Neuronal stem cell (in vitro differentiated cells): ENCODE data around the gene POLG.
A peak's percentile ranks its signal among the peaks of the same experiment; 100 is the strongest.

ENCODE experiments used
- DNase-seq: peaks from one replicate; pipeline ENCODE4 v3.0.0-alpha.2; 2013; ENCODE audit warnings: low spot score
- H2AFZ ChIP-seq: one replicate; pipeline ENCODE4 v1.6.1; 2013; ENCODE audit warnings: mild to moderate bottlenecking, low read length, inconsistent platforms
- H2AK5ac ChIP-seq: 2 replicates; pipeline ENCODE4 v1.6.1; 2013; ENCODE audit warnings: low read depth, mild to moderate bottlenecking, inconsistent platforms, low read length, moderate library complexity, mixed read lengths
- H2BK120ac ChIP-seq: 2 replicates; pipeline ENCODE4 v1.6.1; 2013; ENCODE audit warnings: low read depth, mild to moderate bottlenecking, inconsistent platforms, low read length, moderate library complexity, mixed read lengths
- H2BK12ac ChIP-seq: one replicate; pipeline ENCODE4 v1.6.1; 2013; ENCODE audit warnings: low read length, inconsistent platforms
- H2BK15ac ChIP-seq: 2 replicates; pipeline ENCODE4 v1.6.1; 2013; ENCODE audit warnings: mild to moderate bottlenecking, low read length, inconsistent platforms, mixed read lengths
- H2BK5ac ChIP-seq: one replicate; pipeline ENCODE4 v1.6.1; 2013; ENCODE audit warnings: inconsistent platforms, mild to moderate bottlenecking, low read length, moderate library complexity
- H3K14ac ChIP-seq: one replicate; pipeline ENCODE4 v1.6.1; 2013; ENCODE audit warnings: low read length, inconsistent platforms
- H3K18ac ChIP-seq: 2 replicates; pipeline ENCODE4 v1.6.1; 2013; ENCODE audit warnings: low read length, inconsistent platforms
- H3K23ac ChIP-seq: 2 replicates; pipeline ENCODE4 v1.6.1; 2013; ENCODE audit warnings: low read depth, mild to moderate bottlenecking, mixed read lengths, low read length, inconsistent platforms; ENCODE audit not compliant: poor library complexity
- H3K27ac ChIP-seq: replicated peaks from 3 replicates; pipeline ENCODE4 v1.5.1; 2013; ENCODE audit warnings: low read length, inconsistent platforms
- H3K27me3 ChIP-seq, 3 experiments: 2 replicates each; pipeline ENCODE4 v1.6.1; 2013; ENCODE audit warnings: low read length in 3 of 3, mild to moderate bottlenecking in 2 of 3, inconsistent platforms in 1 of 3, low read depth in 1 of 3, mixed read lengths in 1 of 3, moderate library complexity in 1 of 3; ENCODE audit not compliant: control insufficient read depth in 3 of 3, insufficient read depth in 3 of 3
- H3K36me3 ChIP-seq, 2 donors: replicated peaks in 1 of 2; 2 replicates each; pipeline ENCODE4 v1.6.1; 2013; ENCODE audit warnings: low read length in 2 of 2; ENCODE audit not compliant: control insufficient read depth in 2 of 2, insufficient read depth in 2 of 2
- H3K4ac ChIP-seq: 2 replicates; pipeline ENCODE4 v1.6.1; 2013; ENCODE audit warnings: inconsistent platforms, mild to moderate bottlenecking, low read length, moderate library complexity
- H3K4me1 ChIP-seq, 2 donors: 1 replicate in 1 of 2; 2 replicates in 1 of 2; pipeline ENCODE4 v1.6.1; 2013; ENCODE audit warnings: low read length in 2 of 2, low read depth in 1 of 2; ENCODE audit not compliant: control insufficient read depth in 2 of 2, insufficient read depth in 1 of 2
- H3K4me2 ChIP-seq: one replicate; pipeline ENCODE4 v1.6.1; 2013; ENCODE audit warnings: mild to moderate bottlenecking, low read length, inconsistent platforms; ENCODE audit not compliant: insufficient read depth, poor library complexity, severe bottlenecking
- H3K4me3 ChIP-seq, 2 donors: 2 replicates each; pipeline ENCODE4 v1.5.1; 2013; ENCODE audit warnings: low read length in 2 of 2, mild to moderate bottlenecking in 2 of 2, inconsistent platforms in 1 of 2, moderate library complexity in 1 of 2
- H3K79me1 ChIP-seq: one replicate; pipeline ENCODE4 v1.6.1; 2013; ENCODE audit warnings: low read depth, mild to moderate bottlenecking, inconsistent platforms, low read length, moderate library complexity
- H3K9ac ChIP-seq: one replicate; pipeline ENCODE4 v1.6.1; 2013; ENCODE audit warnings: mild to moderate bottlenecking, low read depth, low read length, inconsistent platforms; ENCODE audit not compliant: poor library complexity
- H3K9me3 ChIP-seq, 2 donors: replicated peaks in 1 of 2; 2 replicates each; pipeline versions ENCODE3 to v1.6.1; 2013; ENCODE audit warnings: low read length in 2 of 2, mild to moderate bottlenecking in 2 of 2, inconsistent platforms in 1 of 2, low read depth in 1 of 2, mixed read lengths in 1 of 2, moderate library complexity in 1 of 2; ENCODE audit not compliant: control insufficient read depth in 2 of 2, insufficient read depth in 1 of 2
- H4K8ac ChIP-seq: one replicate; pipeline ENCODE4 v1.6.1; 2013; ENCODE audit warnings: low read depth, mild to moderate bottlenecking, inconsistent platforms, low read length, moderate library complexity
- H4K91ac ChIP-seq: one replicate; pipeline ENCODE4 v1.6.1; 2013; ENCODE audit warnings: low read length, low read depth, mild to moderate bottlenecking, inconsistent platforms; ENCODE audit not compliant: poor library complexity
- WGBS, 2 donors: extraction: QIAGEN DNeasy Blood & Tissue Kit; methylation state at CpG; one replicate each; pipeline ENCODE4 v1.1.7; 2013; ENCODE audit warnings: missing lambda C conversion rate in 2 of 2, mixed read lengths in 1 of 2; ENCODE audit not compliant: insufficient read length in 2 of 2, insufficient replicate concordance in 1 of 2; ENCODE audit errors: extremely low coverage in 2 of 2; 5-methylcytosine and 5-hydroxymethylcytosine counted together

The POLG gene

GRCh38 chr15:89364741-89365450 is 30.3 kb upstream of the POLG start:
- Histone ChIP-seq H2BK5ac (no peak overlapping the region), H3K36me3 (no peaks in the 10 kb centered on the region), H3K27ac (no peak overlapping the region), H2BK15ac (no peak overlapping the region), H3K14ac (no peak overlapping the region), H3K4me3 (no peak overlapping the region), H3K4me2 (no peak overlapping the region), H2AK5ac (no peak overlapping the region), H3K18ac (no peak overlapping the region), H2AFZ (no peak overlapping the region), H2BK120ac (no peak overlapping the region), H3K23ac (no peak overlapping the region), H3K4me1 (peaks cover 5 to 20% of the 10 kb centered on the region in 2 donors), H2BK12ac (peak overlapping the region; percentile 69), H4K91ac (no peak overlapping the region), H3K9me3 (peaks cover 6 to 11% of the 10 kb centered on the region in 2 donors), H3K79me1 (no peaks in the 10 kb centered on the region), H3K9ac (no peak overlapping the region), H3K27me3 (peaks cover 79 to 100% (median 99%) of the 10 kb centered on the region in 3 experiments), H4K8ac (no peak overlapping the region), H3K4ac (no peak overlapping the region)
- DNase-seq, result no peak
- no CpG with 5 or more reads among the region's 13 CpGs for WGBS, 2 donors

DNA sequence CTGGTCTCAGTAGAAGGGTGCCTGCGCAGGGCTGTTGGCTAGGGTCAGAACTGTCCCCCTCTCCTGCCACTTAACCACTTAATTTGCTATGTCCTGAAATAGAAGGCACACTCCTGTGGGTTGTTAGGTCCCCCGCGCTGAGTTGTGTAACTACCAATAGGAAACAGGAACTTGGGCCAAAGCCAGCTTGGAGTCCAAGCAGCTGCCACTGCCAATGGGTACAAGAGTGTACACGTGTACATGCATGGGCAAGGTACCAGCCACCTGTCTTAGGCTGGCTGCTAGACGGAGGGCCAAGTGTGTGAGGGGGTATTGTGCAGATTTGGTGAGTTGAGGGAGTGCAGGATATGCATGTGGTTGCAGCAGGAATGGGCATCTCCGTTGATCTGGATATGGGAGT is 29.7 kb upstream of the POLG start:
- Histone ChIP-seq H3K4me2 (no peak overlapping the region), H3K14ac (no peak overlapping the region), H2BK12ac (no peak overlapping the region), H2BK120ac (no peak overlapping the region), H3K4me1 (peaks cover 5 to 19% of the 10 kb centered on the region in 2 donors), H2BK15ac (no peak overlapping the region), H4K91ac (no peak overlapping the region), H4K8ac (no peak overlapping the region), H2AK5ac (no peak overlapping the region), H2AFZ (no peak overlapping the region), H3K23ac (no peak overlapping the region), H3K27ac (no peak overlapping the region), H3K18ac (no peak overlapping the region), H3K79me1 (no peaks in the 10 kb centered on the region), H3K4me3 (no peak overlapping the region), H3K9me3 (peaks cover 6 to 10% of the 10 kb centered on the region in 2 donors), H3K36me3 (no peaks in the 10 kb centered on the region), H2BK5ac (no peak overlapping the region), H3K9ac (no peak overlapping the region), H3K27me3 (peaks cover 80 to 100% (median 99%) of the 10 kb centered on the region in 3 experiments), H3K4ac (no peak overlapping the region)
- no CpG with 5 or more reads among the region's 6 CpGs for WGBS, 2 donors
- DNase-seq, result no peak

DNA sequence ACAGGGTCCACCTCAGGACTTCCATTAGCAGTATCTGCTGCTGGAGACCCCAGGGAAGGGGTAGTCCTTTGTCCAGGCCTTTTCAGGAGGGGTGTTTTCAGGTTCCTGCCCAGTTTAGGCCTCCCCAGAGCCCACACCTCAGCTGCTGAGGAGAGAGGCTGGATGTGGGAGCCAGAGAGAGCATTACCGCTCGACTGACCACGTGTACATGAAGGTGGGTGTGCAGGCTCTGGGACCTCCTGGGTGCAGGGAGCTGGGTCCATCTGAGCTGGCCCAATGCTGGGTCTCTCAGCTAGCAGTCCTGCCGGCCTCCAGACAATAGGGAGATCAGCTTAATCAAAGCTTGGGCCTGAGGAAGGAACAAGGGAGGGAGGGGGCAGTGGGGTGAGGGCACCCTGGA is 29.1 kb upstream of the POLG start:
- Histone ChIP-seq H2BK5ac (peak overlapping the region; percentile 10), H3K9ac (no peak overlapping the region), H3K36me3 (no peaks in the 10 kb centered on the region), H2AK5ac (no peak overlapping the region), H3K18ac (no peak overlapping the region), H2BK120ac (no peak overlapping the region), H4K8ac (no peak overlapping the region), H3K4me1 (peaks cover 5 to 14% of the 10 kb centered on the region in 2 donors), H3K4ac (no peak overlapping the region), H2BK12ac (no peak overlapping the region), H3K27me3 (peaks cover 77 to 99% (median 98%) of the 10 kb centered on the region in 3 experiments), H3K23ac (no peak overlapping the region), H3K79me1 (no peaks in the 10 kb centered on the region), H3K4me3 (no peak overlapping the region), H2BK15ac (no peak overlapping the region), H3K14ac (no peak overlapping the region), H3K9me3 (peaks cover 6 to 10% of the 10 kb centered on the region in 2 donors), H2AFZ (no peak overlapping the region), H3K27ac (no peak overlapping the region), H4K91ac (no peak overlapping the region), H3K4me2 (no peak overlapping the region)
- DNase-seq, result no peak
- WGBS, 2 donors, result no CpG with 5 or more reads among the region's 4 CpGs

DNA sequence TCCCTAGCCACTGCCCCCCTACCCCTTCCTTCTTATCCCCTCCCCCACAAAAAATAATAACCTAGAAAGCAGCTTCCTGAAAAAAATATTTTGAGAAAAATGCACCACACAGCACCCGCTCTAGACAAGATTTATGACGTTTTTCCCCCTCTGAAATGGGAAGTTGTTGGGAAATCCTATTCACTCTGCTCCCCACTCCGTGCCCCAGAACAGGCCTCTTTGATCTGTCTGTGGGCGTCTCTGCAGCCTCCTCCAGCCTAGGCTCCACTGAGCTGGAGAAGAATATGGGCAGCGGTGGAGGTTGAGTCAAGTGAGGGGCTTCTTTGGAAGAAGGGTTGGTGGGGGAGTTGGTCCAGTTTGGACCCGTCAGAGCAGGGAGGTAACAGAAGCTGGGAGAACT is 28.5 kb upstream of the POLG start:
- DNase-seq, result no peak
- no peaks in the 10 kb centered on the region for H3K36me3 ChIP-seq
- no peak overlapping the region for H2BK5ac ChIP-seq
- peaks cover 5 to 12% of the 10 kb centered on the region in 2 donors for H3K4me1 ChIP-seq
- H3K27ac ChIP-seq, result no peak overlapping the region
- H3K27me3 ChIP-seq, result peaks cover 73 to 96% (median 96%) of the 10 kb centered on the region in 3 experiments
- H2BK12ac ChIP-seq, result no peak overlapping the region
- H2AK5ac ChIP-seq, result no peak overlapping the region
- no peak overlapping the region for H3K23ac ChIP-seq
- H4K91ac ChIP-seq, result no peak overlapping the region
- no peak overlapping the region for H3K4me2 ChIP-seq
- H2BK15ac ChIP-seq, result no peak overlapping the region
- no peaks in the 10 kb centered on the region for H3K79me1 ChIP-seq
- H3K4ac ChIP-seq, result no peak overlapping the region
- H3K9ac ChIP-seq, result no peak overlapping the region
- H2AFZ ChIP-seq, result no peak overlapping the region
- no peak overlapping the region for H2BK120ac ChIP-seq
- H4K8ac ChIP-seq, result no peak overlapping the region
- WGBS, 2 donors, result no CpG with 5 or more reads among the region's 6 CpGs
- no peak overlapping the region for H3K18ac ChIP-seq
- no peak overlapping the region for H3K4me3 ChIP-seq
- peaks cover 6 to 10% of the 10 kb centered on the region in 2 donors for H3K9me3 ChIP-seq
- H3K14ac ChIP-seq, result no peak overlapping the region
